Natural killer cell (primary cell): Measurements from ENCODE around the gene PRCD. TPM values are rescaled to one million over a fixed set of nuclear protein-coding genes. Genes with fewer than 3 reads are reported as not detected.

Experiments
- ATAC-seq, 3 donors: fragments of 150-1000 bp in 2 of 3; fragments of 200-7000 bp in 1 of 3; cut with Tn5 transposase; 1 replicate in 1 of 3; 2 replicates in 2 of 3; pipeline ENCODE4 v1.10.0; 2021; ENCODE audit warnings: mild to moderate bottlenecking in 2 of 3, moderate library complexity in 2 of 3
- DNase-seq, 2 donors: peaks; one replicate each; pipeline versions ENCODE4 v3.0.0 to v3.0.0-alpha.2; 2013 to 2021; ENCODE audit warnings: mixed read lengths in 1 of 2
- H3K27ac ChIP-seq: one replicate; pipeline ENCODE4 v1.5.1; 2013; ENCODE audit warnings: mild to moderate bottlenecking, low read length
- H3K27me3 ChIP-seq: one replicate; pipeline ENCODE4 v1.6.1; 2013; ENCODE audit warnings: low read length; ENCODE audit not compliant: control insufficient read depth, insufficient read depth
- H3K36me3 ChIP-seq: one replicate; pipeline ENCODE4 v1.6.1; 2013; ENCODE audit warnings: low read length; ENCODE audit not compliant: control insufficient read depth, insufficient read depth
- H3K4me1 ChIP-seq: one replicate; pipeline ENCODE4 v1.6.1; 2013; ENCODE audit warnings: low read length; ENCODE audit not compliant: control insufficient read depth, insufficient read depth
- H3K4me3 ChIP-seq: one replicate; pipeline ENCODE4 v1.5.1; 2013; ENCODE audit warnings: low read length
- H3K9me3 ChIP-seq: one replicate; pipeline ENCODE4 v1.6.1; 2013; ENCODE audit warnings: low read length; ENCODE audit not compliant: control insufficient read depth, insufficient read depth
- H3K27ac Mint-ChIP-seq, 2 donors: one replicate each; pipeline ENCODE4 v1.8.0; 2022; ENCODE audit warnings: mild to moderate bottlenecking in 2 of 2, mixed read lengths in 2 of 2, moderate library complexity in 1 of 2
- H3K27me3 Mint-ChIP-seq, 2 donors: one replicate each; pipeline ENCODE4 v1.8.0; 2022; ENCODE audit warnings: low read depth in 2 of 2, mixed read lengths in 2 of 2
- H3K36me3 Mint-ChIP-seq: one replicate; pipeline ENCODE4 v1.8.0; 2022; ENCODE audit warnings: mixed read lengths
- H3K4me1 Mint-ChIP-seq, 2 donors: one replicate each; pipeline ENCODE4 v1.8.0; 2022; ENCODE audit warnings: mixed read lengths in 2 of 2
- H3K4me3 Mint-ChIP-seq: one replicate; pipeline ENCODE4 v1.8.0; 2022; ENCODE audit warnings: mild to moderate bottlenecking, moderate library complexity, mixed read lengths
- H3K9me3 Mint-ChIP-seq, 2 donors: one replicate each; pipeline ENCODE4 v1.8.0; 2022; ENCODE audit warnings: mixed read lengths in 2 of 2
- CTCF ChIP-seq: fragments of 200-600 bp; IDR thresholded peaks from one replicate; pipeline ENCODE4 v1.8.0; 2022; ENCODE audit warnings: antibody characterized with exemption
- WGBS: methylation state at CpG from one replicate; pipeline ENCODE4 v1.1.7; 2013; ENCODE audit warnings: missing lambda C conversion rate; ENCODE audit not compliant: insufficient coverage; 5-methylcytosine and 5-hydroxymethylcytosine counted together
- intact Hi-C: fragments of 100-400 bp; cut with micrococcal nuclease; formaldehyde crosslinking; loops from one replicate; pipeline ENCODE4 v1.14.2; 2022
- total RNA-seq, 4 donors: library from RNA; stranded (reverse); fragments of 120-200 nt in 1 of 4; gene quantifications; one replicate each; pipeline versions ENCODE4 v1.2.3 to v1.2.4, GENCODE V29; 2013 to 2022

PRCD gene
- total RNA-seq, 3 donors from 2014 or later (not counting 1 experiment from before 2014, with no cell fraction given), result 0.77 to 1.1 (median 0.82) TPM

- DNase-seq (no peak), ATAC-seq (no peak)
- intact Hi-C loops, result no loop called here
- Histone ChIP-seq H3K27me3 (no peaks in the 10 kb centered on the region), H3K9me3 (no peaks in the 10 kb centered on the region), H3K36me3 (no peaks in the 10 kb centered on the region), H3K4me1 (no peaks in the 10 kb centered on the region), H3K4me3 (no peak overlapping the region), H3K27ac (no peak overlapping the region)
- Mint-ChIP-seq H3K4me1 (no peaks in the 10 kb centered on the region), H3K27me3 (peaks cover 21 to 31% of the 10 kb centered on the region in 2 donors), H3K4me3 (no peak overlapping the region), H3K9me3 (no peaks in the 10 kb centered on the region), H3K36me3 (peaks cover 10% of the 10 kb centered on the region), H3K27ac (no peak overlapping the region)
- TF ChIP-seq CTCF, result no peak
- 94% methylated on average over 8 of the region's 8 CpGs for WGBS
Observed at GRCh38 chr17:76593384-76593826, 53.6 kb downstream of the PRCD start.

DNA sequence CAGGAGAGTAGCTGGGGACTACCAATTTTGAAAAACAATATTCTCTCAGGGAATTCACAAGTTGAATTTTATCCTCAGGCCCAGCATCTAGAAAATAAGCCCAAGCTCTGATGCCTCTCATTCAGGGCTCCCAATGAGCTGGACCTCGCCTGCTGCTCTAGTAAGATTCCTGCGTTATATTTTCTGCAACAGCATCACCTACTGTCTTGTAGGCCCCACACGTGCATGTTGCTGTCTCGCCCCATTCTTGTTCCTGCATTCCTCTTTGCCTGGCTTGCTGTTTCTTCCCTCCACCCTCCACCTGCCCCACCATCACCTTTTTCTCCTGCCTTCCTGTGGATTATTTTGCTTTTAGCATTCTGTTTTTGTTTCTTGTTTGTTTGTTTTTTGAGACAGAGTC is 54.1 kb downstream of the PRCD start:
- Histone ChIP-seq H3K9me3 (no peaks in the 10 kb centered on the region), H3K4me3 (no peak overlapping the region), H3K4me1 (no peaks in the 10 kb centered on the region), H3K27ac (no peak overlapping the region), H3K36me3 (no peaks in the 10 kb centered on the region), H3K27me3 (no peaks in the 10 kb centered on the region)
- TF ChIP-seq CTCF, result no peak
- intact Hi-C loops, result no loop called here
- Mint-ChIP-seq H3K4me3 (no peak overlapping the region), H3K36me3 (peaks cover 6% of the 10 kb centered on the region), H3K27ac (no peak overlapping the region), H3K9me3 (no peaks in the 10 kb centered on the region), H3K4me1 (no peaks in the 10 kb centered on the region), H3K27me3 (peaks cover 17 to 25% of the 10 kb centered on the region in 2 donors)
- DNase-seq, result no peak
- WGBS, result 91% methylated on average over 4 of the region's 4 CpGs
- no peak for ATAC-seq

DNA sequence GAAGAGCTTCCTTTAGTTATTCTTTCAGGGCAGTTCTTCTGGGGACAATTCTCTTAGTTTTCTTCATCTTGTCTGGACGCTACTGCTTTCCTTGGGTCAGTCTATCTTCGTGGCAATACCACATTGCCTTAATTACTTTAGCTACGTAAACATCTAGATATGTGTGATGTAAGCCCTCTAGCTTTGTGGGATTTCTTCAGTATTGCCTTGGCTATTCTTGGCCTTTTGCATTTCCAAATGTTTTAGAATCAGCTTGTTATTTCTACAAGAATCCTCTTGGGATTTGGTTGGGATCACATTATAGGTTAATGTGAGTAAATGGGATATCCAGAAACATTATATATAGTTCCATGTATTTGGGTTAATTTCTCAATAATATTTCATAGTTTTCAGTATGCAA is 54.8 kb downstream of the PRCD start:
- Histone ChIP-seq H3K27ac (no peak overlapping the region), H3K36me3 (no peaks in the 10 kb centered on the region), H3K27me3 (no peaks in the 10 kb centered on the region), H3K9me3 (no peaks in the 10 kb centered on the region), H3K4me1 (no peaks in the 10 kb centered on the region), H3K4me3 (no peak overlapping the region)
- no peak overlapping the region for H3K27ac Mint-ChIP-seq
- DNase-seq (no peak), ATAC-seq (no peak)
- no peak for TF ChIP-seq CTCF
- no peaks in the 10 kb centered on the region for H3K9me3 Mint-ChIP-seq
- no peaks in the 10 kb centered on the region for H3K4me1 Mint-ChIP-seq
- no peak overlapping the region for H3K4me3 Mint-ChIP-seq
- intact Hi-C loops, result no loop called here
- 95% methylated on average over 3 of the region's 3 CpGs for WGBS
- H3K27me3 Mint-ChIP-seq, result peaks cover 11 to 18% of the 10 kb centered on the region in 2 donors
- H3K36me3 Mint-ChIP-seq, result peaks cover under 1% of the 10 kb centered on the region

Other genes with a start within 250 kb of the PRCD start
- gene QRICH2, start 231.8 kb upstream of the PRCD start, total RNA-seq, result 1 to 10 TPM; 2.3 to 3.1 (median 2.9) TPM
- 10 to 100 TPM; 32.9 to 45.2 (median 41.5) TPM for gene PRPSAP1, start 186.1 kb upstream of the PRCD start, total RNA-seq
- 1 to 10 TPM; 7.6 to 9.2 (median 8.3) TPM for gene SPHK1, start 155.4 kb upstream of the PRCD start, total RNA-seq
- gene UBE2O, start 86.9 kb upstream of the PRCD start, total RNA-seq, result 10 to 100 TPM; 34.9 to 40.2 (median 37.7) TPM
- under 1 TPM in 2 of 3 donors, not detected in 1; 0.28 to 0.50 TPM for gene AANAT, start 72.4 kb upstream of the PRCD start, total RNA-seq
- 100 to 1,000 TPM; 194 to 233 (median 202) TPM for gene RHBDF2, start 38.6 kb upstream of the PRCD start, total RNA-seq
- gene CYGB, start 2.3 kb upstream of the PRCD start, total RNA-seq, result under 1 TPM; 0.12 to 0.33 (median 0.16) TPM
- gene ST6GALNAC2, start 45.8 kb downstream of the PRCD start, total RNA-seq, result under 1 TPM in 1 of 3 donors, not detected in 2; 0.65 TPM
- 1 to 10 TPM in 1 of 3 donors, not detected in 2; 1.0 TPM for gene ST6GALNAC1, start 103.7 kb downstream of the PRCD start, total RNA-seq
- 10 to 100 TPM; 31.6 to 47.6 (median 46.5) TPM for gene MXRA7, start 170.9 kb downstream of the PRCD start, total RNA-seq
- gene JMJD6, start 186.6 kb downstream of the PRCD start, total RNA-seq, result 100 to 1,000 TPM; 169 to 257 (median 195) TPM
- 10 to 100 TPM; 31.9 to 57.7 (median 34.2) TPM for gene METTL23, start 186.8 kb downstream of the PRCD start, total RNA-seq
- 100 to 1,000 TPM; 402 to 548 (median 503) TPM for gene SRSF2, start 197.3 kb downstream of the PRCD start, total RNA-seq
- 10 to 100 TPM; 32.7 to 44.0 (median 33.9) TPM for gene MFSD11, start 198.1 kb downstream of the PRCD start, total RNA-seq